ELF-1 (cell line): Measurements from ENCODE around the gene SZRD1.
A peak's percentile ranks its signal among the peaks of the same experiment; 100 is the strongest.

Source experiments
- DNase-seq: peaks from one replicate; pipeline ENCODE4 v3.0.0-alpha.2; 2016; ENCODE audit warnings: low read depth, low spot score

Gene SZRD1

DNA sequence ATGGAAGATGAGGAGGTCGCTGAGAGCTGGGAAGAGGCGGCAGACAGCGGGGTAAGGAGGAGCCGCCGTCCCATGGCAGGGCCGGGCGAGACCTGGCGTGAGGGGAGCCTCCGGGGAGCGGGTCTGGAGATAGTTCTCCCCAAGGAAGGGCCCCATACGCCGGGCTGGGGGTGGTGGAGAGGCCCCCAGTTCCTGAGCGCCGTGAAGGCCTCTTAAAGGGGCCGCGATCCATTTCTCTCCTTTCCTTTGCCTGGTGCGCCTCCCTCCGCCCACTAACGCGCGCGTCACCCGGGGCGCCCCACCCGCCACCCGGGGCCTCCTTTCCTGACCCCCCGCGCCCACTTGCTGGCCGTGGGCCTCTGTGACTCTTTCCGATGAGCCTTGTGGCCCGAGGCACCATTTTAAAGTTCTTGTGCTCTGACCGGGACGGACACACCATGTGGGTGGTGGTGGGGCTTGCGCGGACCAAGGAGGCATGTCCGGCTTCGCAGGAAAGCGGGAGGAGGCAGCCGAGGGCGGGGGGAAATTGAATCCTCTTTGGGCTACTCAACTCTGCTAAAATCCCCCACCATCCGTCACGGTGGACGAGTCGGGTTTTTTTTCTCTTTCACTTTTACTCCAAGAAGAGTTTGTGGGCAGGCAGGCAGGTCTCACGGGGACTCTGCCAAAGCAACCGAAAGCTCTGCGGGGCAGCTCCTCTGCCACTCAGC is 371 bp downstream of the SZRD1 start:
- peak; percentile 85 for DNase-seq

GRCh38 chr1:16367968-16368890 is 1.2 kb downstream of the SZRD1 start:
- no peak for DNase-seq

GRCh38 chr1:16369821-16370220 is 2.8 kb downstream of the SZRD1 start:
- no peak for DNase-seq

GRCh38 chr1:16371725-16372124 is 4.7 kb downstream of the SZRD1 start:
- no peak for DNase-seq

GRCh38 chr1:16372535-16373285 is 5.7 kb downstream of the SZRD1 start:
- no peak for DNase-seq

DNA sequence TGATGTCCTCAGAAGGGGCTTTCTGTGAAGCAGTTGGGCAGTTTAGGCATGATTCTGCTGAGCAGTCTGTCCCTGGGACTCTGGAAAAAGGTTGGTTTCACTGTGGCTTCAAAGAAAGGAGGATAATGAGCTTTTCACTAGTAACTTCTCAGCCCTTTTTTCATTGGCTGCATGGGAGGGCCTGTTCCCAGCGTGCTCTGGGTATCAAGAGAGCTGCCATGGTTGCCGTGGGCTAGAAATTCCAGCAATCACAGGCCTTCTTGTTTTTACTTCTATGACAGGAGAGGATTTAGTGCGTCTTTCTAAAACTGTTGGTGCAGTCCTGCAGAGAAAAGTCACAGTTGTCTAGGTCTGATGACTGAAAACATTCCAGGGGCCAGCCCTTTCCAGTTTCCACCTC is 7.2 kb downstream of the SZRD1 start:
- DNase-seq: peak; percentile 50

DNA sequence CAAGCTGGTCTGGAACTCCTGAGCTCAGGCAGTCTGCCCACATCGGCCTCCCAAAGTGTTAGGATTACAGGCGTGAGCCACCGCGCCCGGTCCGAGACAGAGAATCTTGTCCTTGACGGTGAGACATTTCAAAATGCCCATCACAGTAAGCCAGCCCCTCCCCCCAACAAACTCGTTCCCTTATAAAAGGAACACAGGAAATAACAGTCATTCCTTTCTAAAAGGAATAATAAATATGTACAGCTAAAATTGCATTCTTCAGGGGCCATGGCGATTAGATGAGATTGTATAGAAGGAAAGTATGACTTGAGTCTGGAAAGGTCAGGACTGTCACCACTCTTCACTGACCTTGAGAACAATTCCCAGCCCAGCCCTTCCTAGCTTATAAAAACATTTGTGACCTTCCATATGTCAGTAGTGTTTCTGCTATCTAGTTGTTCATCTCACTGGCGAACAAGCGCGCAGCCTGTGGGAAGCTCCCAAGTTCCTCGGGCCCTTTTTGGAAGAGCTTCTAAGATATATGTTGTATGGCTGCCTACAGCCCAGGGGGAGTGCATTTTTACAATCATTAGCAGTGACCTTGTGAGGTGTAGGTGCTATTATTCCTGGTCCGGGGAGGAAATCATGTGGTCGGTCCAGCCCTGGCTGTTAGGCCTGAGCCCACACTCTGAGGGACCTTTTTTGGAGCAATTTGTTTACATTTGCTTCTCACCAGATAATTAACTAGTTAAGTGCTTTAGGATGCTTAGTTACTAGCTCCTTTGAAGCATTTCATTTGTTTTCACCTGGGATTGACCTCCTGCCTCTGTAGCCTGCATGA is 8.7 kb downstream of the SZRD1 start:
- DNase-seq: no peak

- no peak for DNase-seq
These were observed 9.9 kb downstream of the SZRD1 start for GRCh38 chr1:16376971-16377370.

GRCh38 chr1:16378443-16378842 is 11.4 kb downstream of the SZRD1 start:
- no peak for DNase-seq

DNA sequence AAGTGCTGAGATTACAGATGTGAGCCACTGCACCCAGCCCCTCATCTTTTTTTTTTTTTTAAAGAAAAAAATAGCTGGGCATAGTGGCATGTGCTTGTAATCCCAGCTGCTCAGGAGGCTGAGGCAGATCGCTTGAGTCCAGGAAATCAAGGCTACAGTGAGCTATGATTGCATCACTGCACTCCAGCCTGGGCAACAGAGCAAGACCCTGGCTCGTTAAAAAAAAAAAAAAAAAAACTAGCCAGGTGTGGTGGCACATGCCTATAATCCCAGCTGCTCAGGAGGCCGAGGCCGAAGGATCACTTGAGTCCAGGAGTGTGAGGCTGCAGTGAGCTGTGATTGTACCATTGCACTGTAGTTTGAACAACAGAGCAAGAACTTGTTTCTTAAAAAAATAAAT is 13.8 kb downstream of the SZRD1 start:
- DNase-seq: no peak

DNA sequence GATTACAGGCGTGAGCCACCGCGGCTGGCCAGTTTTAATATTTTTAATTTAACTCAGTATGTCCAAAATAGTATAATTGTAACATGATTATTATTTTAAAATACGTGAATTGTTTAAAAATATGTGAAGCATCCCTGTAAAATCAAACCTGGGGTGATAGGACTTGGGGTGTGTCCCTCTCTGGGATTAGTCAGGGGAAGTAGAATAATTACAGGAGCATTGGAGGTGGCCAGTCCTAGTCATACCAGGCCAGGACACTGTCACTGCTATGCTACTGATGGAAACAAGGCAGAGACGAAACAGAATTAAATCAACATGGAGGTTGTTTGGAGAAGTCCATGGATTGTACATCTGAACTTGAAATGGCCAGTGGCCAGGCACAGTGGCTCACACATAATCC is 16.8 kb downstream of the SZRD1 start:
- DNase-seq: no peak

GRCh38 chr1:16385659-16386453 is 18.8 kb downstream of the SZRD1 start:
- no peak for DNase-seq

GRCh38 chr1:16386454-16387113 is 19.5 kb downstream of the SZRD1 start:
- no peak for DNase-seq

DNA sequence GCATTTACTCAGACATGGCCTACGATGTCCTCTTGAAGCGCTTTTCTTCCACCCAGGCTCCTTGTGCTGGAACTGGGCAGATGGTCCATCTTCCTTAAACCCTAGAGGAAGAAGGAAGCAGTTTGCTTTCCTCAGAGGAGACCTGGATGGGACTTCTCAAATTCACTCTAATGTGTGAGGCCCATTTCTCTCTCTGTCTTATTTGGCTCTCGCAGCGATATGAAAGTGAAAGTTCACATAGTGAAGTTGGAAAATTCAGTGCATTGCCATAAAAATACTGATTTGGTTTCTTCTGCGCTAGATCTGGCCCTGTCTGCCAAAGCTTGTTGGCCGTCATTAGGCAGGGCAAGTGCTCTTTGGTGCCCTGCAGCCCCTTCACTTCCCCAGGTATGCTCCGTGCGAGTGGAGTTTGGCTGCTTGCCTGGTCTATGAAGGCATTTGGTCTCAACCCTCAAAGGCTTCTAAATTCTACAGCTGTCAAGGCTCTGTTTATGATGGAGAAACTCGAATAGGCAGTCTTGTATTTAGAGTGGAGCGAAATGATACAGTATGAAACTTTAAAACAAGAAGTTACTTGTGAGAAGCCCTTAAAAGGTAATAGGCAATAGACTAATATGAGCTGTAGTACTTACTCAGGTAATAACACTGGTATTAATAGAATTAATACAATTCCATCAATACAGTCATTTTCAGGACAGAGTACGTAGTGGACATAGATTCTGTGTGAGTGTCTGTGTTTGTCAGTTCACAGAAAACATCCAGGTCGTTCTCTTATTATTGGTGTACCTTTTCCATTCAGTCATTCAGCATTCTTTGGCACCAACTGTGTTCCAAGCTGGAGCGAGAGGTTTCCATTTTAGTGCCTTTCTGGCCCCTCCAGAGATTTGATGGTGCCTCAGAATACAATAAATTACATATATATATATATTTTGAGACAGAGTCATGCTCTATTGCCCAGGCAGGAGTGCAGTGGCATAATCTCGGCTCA is 20.5 kb downstream of the SZRD1 start:
- DNase-seq: no peak

DNA sequence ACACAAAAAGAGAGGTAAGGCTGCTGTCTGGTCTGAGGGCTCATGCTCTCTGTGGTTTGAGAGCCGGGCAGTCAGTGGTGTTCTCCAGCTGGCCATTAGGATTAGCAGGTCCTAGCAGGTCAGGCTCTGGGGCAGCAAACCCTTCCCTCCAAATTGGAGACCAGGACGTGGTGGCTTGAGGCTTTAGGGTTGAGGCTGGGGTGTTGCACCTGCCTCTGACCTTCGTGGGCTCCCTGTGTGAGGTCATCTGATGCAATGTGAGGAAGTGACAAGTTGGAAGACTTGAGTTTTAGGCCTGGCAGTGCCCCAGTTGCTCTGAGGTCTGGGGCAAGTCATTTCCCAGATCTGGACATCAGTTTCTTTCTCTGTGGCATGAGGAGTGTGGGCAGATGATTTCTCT is 24.4 kb downstream of the SZRD1 start:
- DNase-seq: no peak

- DNase-seq: no peak
These were observed 25.9 kb downstream of the SZRD1 start for GRCh38 chr1:16392740-16393569.

DNA sequence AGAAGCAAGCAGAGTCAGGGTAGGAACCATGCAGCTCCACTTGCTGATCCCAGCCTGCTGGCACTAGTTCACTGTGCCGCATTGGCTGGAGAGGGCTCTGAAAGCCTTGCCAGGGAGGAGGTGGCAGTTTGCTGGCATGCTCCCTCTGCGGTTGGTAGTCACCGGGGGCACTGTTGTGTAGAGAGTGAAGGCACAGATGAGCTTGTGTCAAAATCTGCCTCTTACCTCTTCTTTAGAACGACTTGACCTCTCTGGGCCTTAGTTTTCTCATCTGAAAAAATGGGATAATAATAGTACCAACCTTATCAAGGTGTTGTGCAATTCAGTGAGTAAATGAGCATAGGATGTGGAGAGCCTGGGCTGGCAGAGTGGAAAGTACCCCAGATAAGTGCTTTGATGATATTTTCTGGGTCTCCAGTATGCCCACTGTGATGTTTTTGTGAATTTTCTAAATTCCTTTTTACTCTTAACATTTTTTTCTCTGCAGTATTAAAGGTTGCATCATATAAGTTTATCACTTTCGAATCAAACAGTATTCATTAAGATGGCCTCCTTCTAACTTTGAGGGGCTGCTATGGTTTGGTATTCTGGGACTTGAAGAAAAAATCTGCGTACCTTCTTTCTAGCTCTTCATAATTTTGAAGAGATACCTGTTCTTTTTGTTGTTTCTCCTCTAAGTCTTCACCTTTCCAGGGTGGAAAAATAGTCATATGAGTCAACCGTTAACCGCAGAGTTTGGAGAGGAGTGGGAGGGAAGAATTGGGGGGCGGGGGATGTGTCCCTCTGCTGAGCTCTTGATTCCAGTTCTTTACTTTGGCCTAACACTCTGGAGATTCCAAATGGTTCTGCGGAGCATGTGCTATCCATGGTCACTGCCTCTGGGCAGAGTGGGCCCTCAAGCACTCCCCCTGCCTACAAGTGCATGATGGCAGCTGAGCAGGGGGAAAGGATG is 26.8 kb downstream of the SZRD1 start:
- DNase-seq: no peak
